Measurements from ENCODE around the gene RNF130.

Gene RNF130

DNA sequence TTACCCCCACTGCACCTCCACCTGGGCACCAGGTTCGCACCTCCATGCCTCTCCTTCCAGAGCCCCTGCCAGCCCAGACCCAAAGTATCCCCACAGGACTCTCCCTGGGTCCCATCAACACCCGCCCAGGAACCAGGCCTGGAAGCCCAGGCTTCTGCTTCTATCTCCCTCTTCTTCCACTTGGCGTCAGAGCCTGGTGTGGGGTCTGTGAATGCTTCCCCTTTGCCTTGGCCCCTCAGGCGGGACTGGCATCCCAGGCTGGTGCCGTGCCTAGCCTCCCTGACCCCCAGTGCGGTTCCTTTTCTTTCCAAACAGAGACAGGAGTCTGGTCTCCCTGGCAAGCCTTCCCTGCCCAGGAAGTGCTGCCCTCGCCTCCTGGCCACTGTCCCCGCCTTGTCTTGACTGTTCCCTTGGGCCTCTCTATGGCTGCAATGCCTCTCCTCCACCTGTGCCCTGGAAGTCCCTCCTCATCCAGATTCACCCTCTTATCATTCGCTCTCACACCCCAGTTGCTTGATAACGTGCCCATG, 156.1 kb downstream of the RNF130 start:
- DNase-seq (ENCODE audit: low spot score) = no peak

DNA sequence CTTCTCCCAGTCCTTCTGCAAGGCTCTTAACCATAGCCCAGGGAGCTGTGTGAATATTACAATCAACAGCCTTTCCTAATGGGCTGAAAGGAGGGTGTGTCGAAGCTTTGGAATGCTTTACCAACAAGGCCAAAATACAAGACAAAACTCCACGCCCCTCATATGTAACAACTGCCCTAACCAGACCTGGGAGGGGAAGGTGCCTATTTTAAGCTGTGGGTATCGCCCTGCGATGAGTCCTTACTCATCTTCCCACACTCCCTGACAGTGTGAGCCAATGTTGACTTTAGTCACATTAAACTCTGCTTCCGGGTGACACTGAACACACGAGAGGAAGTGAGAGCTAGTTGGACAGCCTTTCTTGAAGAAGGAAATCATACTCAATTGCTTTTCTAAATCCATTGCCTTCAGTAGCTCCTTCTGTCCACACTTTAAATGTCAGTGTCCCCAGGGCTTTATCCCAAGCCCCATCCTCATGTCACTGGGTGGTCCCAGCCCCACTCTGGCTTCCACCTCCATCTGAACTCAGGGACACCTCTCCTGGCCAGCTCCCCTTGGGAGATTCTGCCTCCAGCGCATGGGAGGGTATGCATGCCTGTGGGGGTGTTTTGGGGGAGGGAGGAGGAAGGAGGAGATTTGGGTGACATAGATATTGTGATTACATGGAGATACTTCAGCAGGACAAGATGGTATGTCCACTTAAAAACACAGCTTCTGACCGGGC, 157.4 kb downstream of the RNF130 start:
- DNase-seq (ENCODE audit: low spot score) = no peak

DNA sequence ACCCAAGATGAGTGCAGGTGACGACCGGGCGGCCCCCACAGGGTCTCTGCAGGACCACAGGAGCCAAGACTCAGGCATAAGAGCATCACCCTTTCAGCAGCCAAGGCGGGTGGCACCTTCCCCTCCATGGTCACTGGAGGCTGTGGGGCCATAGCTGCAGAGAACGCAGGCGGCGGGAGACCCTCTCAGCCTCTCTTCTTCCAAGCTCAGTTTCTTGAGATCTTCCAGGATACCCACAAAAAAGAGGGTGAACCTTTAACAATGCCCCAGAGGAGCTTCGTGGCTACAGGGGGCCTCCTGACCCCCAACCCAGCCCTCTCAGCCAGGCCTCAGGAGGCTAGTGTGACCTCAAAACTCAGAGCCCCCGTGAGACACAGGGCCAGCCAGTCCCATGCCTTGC, 158.1 kb downstream of the RNF130 start:
- no peak for DNase-seq (ENCODE audit: low spot score)

DNA sequence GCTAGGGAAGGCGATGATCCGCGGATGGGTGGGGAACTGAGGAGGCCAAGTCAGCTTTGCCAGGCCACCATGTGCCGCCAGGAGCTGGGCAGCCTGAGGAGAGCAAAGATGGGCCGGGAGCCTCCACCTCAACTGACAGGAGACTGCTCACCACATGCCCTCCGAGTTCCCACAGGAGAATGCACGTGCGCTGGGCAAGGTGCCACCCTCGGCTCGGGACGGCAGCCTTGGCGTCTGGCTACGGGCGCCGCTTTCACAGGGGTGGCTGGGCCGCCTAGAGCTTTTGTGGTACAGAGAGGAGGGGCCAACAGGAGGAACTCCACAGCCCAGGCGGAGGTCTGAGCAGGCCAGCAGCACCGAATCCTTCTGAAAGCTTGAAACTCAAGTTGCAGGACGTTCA, 158.6 kb downstream of the RNF130 start:
- peak; percentile 52 for DNase-seq (ENCODE audit: low spot score)

DNA sequence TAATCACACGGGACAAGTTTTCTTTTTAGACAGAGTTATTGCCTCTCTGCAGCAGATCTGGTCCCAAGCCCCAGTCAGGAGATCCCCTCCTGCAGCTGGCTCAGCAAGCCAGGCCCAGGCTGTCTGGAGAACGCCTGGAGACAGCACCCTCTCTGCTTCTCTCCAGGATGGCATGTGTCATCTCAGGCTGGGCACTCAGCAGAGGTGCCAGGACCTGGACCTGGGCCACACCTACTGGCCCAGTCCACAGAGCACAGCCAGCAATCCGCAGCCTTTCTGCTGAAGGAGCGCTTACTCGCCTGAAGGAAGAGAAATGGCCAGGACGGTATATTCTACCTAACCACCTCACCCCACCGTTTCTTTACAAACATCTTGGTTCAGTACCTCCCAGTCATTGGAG, 159.2 kb downstream of the RNF130 start:
- DNase-seq (ENCODE audit: low spot score) = peak; percentile 72

DNA sequence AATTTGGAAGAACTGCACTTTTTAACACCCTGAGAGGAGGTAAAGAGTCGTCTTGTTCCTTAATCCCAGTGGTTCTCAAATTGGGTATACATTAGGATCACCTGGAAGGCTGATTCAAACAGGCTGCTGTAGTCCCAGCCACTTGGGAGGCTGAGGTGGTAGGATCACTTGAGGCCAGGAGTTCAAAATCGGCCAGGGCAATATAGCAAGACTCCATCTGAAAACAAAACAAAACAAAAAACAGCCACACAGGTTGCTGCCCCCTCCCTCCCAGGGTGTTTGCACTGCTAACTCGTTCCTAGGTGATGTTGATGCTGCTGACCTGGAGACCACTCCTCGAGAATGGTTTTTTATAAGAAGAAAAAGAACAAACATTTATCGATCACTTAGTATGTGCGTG, 162.3 kb downstream of the RNF130 start:
- DNase-seq (ENCODE audit: low spot score) = no peak

DNA sequence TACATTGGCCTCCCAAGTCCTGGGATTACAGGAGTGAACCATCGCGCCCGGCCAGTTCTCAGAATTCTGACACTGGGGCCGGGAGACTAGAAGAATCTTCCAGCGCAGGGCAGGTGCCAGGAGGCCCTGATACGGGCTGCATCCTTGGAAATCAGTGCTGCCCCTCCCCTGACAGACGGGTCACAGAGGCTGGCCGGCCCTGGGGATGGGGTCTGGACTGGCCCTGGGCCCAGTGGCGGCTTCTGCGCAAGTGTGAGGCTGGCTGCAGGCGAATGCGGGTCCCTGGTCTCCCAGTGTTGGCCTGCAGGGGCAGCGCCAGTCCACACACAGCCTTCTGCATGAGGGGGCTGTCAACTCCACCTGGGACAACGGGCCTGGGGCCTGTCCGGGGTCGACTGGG, 163.0 kb downstream of the RNF130 start:
- peak; percentile 37 for DNase-seq (ENCODE audit: low spot score)

DNA sequence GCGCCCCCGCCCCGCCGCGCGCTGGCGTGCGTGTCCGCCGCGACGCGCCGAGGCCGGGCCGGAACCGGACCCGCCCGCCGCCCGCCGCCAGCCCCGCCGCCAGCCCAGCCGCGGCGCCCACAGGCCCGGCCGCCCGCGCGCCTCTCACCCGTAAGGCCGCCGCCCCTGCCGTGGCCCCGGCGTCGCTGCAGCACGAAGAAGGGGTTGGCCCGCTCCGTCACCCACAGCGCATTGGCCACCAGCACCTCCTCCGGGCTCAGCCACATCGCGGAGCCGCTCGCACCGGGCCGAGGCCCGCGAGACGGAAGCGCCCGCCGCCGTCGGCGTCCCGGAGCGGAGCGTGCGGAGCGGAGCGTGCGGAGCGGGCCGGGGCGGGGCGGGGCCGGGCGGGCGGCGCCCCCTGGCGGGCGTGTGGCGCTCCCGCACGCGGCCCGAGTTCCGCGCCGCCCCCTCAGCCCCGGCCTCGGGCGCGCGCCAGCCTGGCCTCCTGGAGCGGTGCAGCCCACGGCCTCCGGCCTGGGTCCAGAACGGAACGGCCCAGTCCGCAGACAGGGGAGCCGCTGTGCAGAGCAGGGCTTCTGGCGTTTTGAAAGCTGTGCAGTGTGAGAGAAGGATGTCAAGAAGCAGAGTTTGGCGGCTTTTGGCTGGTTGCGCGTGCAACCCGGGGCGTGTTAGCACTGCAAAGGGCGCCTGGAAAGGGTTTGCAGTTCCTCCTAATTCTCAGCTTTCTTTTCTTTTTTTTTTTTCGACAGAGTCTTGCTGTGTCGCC, 163.8 kb downstream of the RNF130 start, which contains the start of gene TBC1D9B:
TBC1D9B (minus strand) TSS at position 342 of the 769 bp plus-strand sequence; CDS start at position 266, 76 bp downstream.
- peak; percentile 53 for DNase-seq (ENCODE audit: low spot score)

DNA sequence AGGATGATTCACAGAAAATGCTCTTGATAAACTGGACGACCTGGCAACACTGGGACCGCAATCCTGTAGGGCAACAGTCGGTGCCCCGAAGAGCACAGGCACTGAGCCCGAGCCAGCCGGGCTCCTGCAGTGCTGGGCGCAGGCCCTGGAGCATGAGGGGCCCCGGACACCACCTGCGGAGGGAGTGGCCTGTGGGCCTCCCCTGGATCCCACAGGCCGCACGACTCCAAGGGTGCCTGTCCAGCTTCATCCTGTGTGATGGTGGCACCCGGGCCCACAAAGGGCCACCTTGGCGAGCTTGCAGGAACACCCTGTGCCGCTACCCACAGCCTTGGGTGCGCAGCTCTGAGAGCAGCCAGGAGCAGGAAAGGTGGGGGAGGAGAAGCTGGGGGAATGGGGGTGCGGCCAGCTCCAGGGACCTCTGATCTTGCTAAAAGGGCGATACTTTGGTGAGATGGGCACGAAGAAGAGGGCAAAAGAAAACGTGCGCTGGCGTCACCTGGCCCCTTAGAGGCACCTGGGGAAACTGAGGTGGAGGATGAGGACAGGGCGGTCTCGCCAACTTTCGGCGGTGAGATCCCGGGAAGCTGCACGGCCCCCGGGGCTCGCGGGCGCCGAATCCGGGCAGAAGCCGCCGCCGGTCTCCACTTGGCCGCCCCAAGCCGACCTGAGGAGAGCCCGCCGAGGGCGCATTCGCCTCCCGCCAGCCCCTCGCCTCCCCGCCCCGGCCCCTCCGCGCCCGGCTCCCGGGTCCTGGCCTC, 164.6 kb downstream of the RNF130 start:
- DNase-seq (ENCODE audit: low spot score) = peak; percentile 30

DNA sequence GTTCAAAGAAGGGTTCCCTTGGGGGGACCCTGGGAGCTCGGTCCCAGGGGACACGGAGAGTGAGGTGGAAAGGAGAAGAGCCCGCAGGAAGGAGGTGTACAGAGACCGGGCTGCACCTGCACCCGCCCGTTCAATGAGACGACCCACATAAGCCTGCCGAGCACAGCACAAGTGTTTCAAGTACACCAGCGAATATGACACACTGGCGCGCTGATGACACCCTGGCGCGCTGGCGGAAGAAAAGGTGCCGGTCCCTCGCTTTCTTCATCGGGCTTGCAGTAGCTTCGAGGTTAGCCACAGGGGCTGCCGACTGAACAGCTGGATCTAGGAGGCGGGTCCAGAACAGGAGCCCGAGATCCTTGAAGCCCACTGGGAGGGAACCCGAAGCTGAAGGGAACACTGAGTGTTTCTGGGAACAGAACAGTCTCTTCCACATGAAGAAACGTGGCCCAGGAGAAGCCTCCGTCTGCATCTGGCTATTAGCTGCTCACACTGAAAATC, 165.2 kb downstream of the RNF130 start:
- DNase-seq (ENCODE audit: low spot score) = peak; percentile 37

DNA sequence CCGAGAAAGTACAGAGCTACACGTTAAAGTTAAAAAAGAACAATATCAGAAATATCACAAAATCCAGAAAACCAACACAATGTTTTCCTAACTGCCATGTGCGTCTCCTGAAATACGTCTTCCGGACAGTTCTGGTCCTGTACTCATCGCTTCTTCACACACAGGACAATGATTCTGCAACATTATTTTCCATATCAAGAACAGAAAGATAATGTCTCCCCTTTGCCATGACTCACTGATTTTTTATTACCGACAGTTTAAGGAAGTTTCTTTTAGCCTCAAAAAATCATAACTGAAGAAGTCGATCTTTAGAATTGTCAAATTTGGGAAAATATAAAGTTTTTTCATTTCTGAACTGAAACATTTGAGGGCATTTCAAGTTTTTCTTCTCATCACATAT, 166.4 kb downstream of the RNF130 start:
- DNase-seq (ENCODE audit: low spot score) = no peak
